GM19328 (cell line): ENCODE data around the gene NPTX1.
"Not testable (repeated sequence)": the region's sequence is repeated elsewhere in the genome, so short reads cannot be mapped to it uniquely, and the experiment has no call there.

Source experiments
- ATAC-seq: cut with Tn5 transposase; IDR thresholded peaks from one replicate; pipeline ENCODE4 v1.9.1; 2021; ENCODE audit warnings: mild to moderate bottlenecking, moderate library complexity; ENCODE audit not compliant: unreplicated experiment

The NPTX1 gene

DNA sequence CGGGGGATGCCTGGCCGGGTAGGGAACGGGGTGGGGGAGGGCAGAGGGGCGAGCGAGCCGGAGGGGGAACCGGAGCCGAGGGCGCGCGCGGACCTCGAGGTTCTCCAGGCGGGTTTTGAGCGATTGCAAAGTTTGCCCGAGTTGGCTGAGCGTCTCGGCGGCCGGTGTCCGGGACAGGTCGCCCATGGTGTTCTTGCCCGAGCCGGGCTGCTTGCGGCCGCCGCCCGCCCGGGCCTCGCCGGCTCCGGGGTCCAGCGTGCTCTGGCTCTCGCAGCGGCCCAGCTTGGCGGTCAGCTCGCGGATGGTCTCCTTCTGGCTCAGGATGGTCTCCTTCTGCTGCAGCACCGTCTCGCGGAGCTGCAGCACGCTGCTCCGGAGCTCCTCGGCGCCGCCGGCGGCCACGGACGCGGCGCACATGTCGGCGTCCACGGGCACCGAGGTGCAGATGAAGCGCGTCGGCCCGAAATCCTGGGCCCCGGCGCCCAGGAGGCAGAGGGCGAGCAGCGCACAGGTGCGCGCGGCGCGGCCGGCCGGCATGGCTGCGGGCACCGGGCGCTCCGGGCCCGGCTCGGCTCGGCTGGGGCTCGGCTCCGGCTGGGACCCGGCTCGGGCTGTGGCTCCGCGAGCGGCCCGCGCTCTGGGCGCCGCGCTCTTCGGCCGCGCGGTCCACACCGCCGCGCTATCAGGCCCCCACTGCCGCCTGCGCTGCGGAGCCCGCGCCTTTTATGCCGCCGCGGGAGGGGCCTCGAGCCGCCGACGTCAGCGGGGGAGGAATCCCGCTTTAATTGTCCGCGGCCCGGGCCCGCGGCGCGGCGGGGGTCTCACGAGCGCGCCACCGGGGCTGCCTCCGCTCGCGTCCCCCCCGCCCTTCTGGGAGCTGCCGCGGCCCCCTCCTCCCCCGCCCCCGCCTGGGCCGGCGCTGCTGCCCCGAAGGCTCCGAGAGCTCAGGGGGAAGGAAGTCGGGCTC, at the start of gene NPTX1:
Gene NPTX1, minus strand, starts transcription at position 698 of the 967 bp plus-strand sequence. Its CDS starts 161 bp downstream, at position 537.
- no peak for ATAC-seq

DNA sequence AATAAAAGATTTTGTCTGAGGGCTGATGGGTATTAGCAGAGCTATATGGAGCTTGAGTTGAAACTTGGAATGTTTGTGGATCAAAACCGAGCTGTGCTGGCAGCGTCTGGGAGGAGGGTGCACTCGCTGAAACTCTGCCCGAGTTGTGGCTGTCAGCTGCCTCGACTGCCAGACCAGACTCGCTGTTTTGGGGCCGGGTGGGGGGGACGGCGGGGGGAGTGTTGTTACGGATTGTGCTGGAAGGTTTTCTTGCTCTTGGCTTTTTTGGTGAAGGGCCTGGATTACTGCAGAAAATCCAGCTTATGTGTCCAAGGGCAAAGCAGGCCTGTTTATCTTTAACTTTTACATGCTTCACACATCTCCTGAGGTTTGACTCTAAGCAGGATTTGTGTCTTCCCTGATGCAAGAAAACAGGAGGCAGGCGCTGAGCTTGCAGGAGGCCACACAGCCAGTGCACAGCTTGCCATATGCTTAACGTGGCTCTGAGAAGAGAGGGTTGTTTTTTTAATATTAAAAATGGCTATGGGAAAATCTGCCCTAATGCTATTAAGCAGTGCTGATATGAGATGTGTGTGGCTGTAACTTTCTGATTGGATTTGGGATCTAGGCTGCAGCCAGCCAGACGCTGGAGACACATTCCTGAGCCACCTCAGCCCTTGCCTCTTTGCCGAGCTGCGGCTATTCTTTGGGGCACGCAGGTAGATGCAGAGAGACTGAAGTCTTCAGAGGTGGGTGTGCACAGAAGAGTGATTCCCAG, 47.7 kb upstream of the NPTX1 start:
- ATAC-seq: no peak

DNA sequence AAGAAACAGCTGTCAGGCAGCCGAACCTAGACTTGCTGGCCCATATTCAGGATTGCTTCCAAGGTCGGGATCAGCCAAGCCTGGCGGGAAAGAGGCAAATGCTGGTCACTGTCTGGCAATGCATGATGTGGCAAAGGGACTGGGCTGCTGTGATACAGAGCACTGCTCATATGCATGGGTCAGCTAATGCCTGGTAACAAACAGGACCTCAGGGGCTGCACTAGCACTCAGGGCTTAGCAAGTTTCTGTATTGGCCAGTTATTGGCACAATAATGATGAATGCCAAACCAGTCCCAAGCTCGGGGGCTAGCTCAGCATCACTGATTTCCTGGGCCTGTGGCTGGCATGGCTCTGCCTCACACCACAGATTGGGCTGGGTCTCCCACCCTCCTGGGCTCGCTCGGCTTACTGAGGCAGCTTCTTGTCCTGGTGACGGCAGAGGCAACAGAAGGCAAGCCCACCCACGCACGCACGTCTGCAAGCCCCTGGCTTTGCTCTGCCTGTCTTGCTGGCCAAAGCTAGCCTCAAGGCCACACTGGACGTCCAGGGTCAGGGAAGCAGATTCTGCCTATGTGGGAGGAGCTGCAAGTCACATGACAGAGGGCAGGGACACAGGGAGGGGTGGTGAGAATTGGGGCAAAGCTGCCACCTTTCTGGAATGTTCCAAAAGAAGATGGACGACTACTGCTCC, 46.8 kb upstream of the NPTX1 start:
- no peak for ATAC-seq

DNA sequence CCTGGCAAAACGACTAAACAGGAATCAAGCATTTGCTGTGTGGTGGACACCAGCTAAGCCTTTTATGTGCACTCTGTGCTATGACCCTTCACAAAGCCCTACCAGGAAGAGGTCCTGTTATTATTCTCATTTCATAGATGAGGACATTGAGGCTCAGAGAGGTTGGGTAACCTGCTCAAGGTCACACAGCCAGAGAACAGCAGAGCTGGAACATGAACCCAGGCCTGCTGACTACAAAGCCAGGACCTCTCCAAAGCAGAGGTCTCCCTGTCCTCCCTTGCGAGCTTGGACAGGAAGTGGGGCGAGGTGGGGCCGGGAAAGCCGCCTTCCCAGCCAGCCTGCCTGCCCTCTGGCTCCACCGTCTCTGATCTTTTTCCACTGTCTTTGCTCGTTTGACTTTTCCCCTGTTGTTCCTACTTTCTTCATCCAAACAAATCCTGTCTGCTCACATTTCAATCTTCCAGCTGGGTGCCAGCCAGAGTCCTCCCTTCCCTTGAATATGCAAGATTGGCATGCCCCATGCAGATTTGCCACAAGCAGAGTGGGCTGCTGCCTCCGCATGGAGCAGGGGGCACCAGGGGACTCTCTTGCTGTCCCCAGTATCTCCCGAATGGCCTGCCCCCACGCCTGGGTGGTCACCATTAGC, 44.5 kb upstream of the NPTX1 start:
- no peak for ATAC-seq

- ATAC-seq: no peak
These were observed 42.8 kb upstream of the NPTX1 start for GRCh38 chr17:80519091-80519781.

GRCh38 chr17:80518392-80518791, 42.0 kb upstream of the NPTX1 start:
- no peak for ATAC-seq

DNA sequence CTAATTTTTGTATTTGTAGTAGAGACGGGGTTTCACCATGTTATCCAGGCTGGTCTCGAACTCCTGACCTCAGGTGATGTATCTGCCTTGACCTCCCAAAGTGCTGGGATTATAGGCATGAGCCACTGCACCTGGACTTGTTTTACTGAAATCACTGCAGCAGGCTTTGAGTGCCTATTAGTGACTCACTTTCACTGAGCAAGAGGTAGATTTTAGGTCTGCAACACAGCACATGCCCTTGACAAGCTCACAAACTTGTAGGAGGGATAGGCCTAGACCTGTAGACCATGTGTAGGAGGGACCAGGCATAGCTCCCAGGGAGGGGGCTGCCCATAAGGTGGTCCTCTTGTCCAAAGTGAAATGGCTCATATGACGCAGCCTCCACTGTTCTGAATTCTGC, 41.2 kb upstream of the NPTX1 start:
- no peak for ATAC-seq

- no peak for ATAC-seq
These were observed 39.9 kb upstream of the NPTX1 start for GRCh38 chr17:80516171-80516932.

DNA sequence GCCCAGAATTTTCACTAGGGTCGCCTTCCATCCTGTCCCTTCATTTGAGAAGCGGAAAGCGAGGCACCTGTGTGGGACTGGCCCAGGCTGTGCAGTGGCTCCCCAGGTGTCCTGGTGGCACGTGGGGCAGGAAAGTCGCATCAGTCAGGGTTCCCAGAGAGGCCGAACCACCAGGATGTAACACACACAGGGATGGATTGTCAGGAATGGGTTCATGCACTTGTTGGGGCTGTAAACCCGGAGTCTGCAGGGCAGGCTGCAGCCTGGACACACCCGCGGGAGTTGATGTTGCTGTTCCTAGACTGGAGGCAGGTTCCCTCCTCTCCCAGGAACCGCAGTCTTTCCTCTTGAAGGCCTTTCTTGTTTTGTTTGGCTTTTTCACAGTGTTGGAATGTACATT, 37.5 kb upstream of the NPTX1 start:
- no peak for ATAC-seq

DNA sequence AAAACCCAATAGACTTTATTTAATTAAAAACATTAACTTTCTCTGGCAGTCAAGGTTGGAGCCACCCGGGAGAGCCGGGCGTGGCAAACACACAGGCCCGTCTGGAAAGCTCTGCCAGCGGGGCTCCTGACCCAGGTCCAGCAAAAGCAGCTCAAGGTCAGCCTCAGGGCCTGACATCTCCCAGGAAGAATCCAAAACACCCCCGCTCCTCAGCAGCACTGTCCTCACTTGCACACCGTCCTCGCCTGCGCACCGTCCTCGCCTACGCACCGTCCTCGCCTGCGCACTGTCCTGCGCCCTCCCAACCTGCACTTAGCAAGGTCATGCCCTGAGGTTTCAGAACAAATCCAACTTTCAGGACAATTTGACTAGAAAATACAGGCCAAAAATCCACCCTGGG, 36.8 kb upstream of the NPTX1 start:
- no peak for ATAC-seq

DNA sequence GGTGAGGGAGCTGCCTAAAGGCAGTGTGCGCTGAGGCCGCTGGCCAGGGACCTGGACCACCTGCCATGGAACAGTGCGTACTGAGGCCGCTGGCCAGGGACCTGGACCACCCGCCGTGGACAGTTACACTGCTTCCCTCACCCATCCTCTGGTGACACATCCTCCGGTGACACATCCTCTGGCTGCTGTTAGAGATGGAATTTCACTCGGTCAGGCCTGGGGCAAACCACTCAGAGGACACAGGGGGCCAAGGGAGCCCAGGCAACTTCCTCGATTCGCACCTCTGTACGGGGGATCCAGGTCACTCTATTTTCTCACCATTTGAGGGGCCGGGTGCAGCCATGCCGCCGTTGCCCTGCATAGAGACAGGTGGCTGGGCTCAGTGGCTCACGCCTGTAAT, 35.8 kb upstream of the NPTX1 start:
- no peak for ATAC-seq

DNA sequence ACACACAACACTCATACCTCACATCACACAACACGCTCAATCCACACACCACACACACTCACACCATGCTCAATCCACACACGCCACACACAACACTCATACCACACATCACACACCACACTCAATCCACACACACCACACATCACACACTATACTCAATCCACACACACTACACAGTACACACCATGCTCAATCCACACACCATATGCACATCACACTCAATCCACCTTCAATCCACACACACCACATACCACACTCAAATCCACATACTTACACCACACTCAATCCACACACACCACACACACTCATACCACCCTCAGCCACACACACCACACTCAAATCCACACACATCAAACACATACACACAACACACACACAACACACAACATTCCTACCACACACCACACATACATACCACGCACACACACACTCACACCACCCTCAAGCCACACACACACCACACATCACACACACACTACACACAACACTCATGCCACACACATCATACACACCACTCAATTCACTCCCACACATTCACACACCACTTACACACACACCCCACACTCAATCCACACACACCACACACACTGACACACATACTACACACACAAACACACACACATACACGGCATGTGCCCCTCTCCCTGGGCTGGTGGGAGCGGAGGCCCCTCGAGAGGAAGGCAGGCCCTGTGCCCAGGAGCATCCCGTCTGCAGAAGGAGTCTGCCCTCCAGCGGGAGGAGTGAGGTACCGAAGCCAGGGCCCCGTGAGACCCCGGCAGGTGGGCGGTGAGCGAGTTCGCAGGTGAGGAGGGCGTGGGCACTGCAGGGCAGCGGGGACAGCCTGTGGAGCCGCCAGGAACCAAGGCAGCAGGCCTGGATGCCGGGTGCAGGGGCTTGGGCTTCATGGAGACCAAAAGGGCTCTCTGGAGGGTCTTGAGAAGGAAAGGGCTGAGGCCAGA, 35.1 kb upstream of the NPTX1 start:
- ATAC-seq: no peak

DNA sequence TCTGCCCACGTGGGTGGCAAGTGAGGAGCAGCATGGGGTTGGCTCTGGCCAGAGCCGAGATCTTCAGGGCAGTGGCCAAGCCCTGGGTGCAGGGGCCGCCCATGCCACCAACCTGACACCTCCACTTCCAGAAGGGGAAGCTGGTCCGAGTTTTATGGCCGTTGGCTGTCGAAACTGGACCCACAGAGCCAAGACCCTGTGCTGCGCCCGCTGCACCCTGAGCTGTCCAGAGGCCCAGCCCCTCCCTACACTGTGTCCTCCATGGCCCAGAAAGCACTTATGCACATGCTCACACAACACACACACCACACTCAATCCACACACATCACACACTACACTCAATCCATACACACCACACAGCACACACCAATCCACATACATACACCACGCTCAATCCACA, 34.4 kb upstream of the NPTX1 start:
- no peak for ATAC-seq

- ATAC-seq: no peak
These were observed 33.7 kb upstream of the NPTX1 start for GRCh38 chr17:80510132-80510531.

DNA sequence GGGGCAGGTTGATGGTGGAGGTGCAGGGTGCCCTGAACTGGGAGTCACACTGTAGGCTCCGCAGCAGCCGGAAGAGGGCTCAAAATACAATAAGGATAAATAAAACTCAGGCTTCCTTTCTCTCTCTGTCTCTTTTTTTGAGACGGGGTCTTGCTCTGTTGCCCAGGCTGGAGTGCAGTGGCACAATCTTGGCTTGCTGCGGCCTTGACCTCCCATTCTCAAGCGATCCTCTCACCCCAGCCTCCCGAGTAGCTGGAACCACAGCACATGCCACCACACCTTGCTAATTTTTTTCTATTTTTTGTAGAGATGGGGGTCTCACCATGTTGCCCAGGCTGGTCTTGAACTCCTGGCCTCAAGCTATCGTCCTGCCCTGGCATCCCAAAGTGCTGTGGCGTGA, 32.9 kb upstream of the NPTX1 start:
- ATAC-seq: no peak

DNA sequence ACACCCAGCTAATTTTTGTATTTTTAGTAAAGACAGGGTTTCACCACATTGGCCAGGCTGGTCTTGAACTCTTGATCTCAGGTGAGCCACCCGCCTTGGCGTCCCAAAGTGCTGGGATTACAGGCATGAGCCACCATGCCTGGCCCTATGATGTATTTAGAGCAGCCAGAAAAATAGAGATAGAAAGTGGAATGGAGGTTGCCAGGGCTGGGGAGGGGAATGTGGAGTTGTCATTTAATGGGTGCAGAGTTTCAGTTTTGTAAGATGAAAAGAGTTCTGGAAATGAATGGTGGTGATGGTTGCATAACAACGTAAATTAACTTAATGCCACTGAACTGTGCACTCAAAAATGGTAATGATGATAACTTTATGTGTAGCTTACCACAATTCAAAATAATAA, 31.6 kb upstream of the NPTX1 start:
- ATAC-seq: no peak

- not testable (repeated sequence) for ATAC-seq
These were observed 30.8 kb upstream of the NPTX1 start for GRCh38 chr17:80507177-80507576.

- ATAC-seq: no peak
These were observed 28.4 kb upstream of the NPTX1 start for GRCh38 chr17:80504686-80505413.
